ENCODE results near the gene NDST4. TPM values are rescaled to one million over a fixed set of nuclear protein-coding genes. Genes with fewer than 3 reads are reported as not detected.

Gene NDST4
- total and polyA plus RNA-seq, 2 donors, result 0.04 to 1.0 TPM

GRCh38 chr4:114860786-114861185 is 252.6 kb downstream of the NDST4 start:
- WGBS, result 78% methylated on average over 1 of the region's 1 CpG
- H3K36me3 ChIP-seq (ENCODE audit: insufficient read depth), result no peaks in the 10 kb centered on the region
- no peak overlapping the region for H3K4me3 ChIP-seq (ENCODE audit: low read depth, low read length)
- no peaks in the 10 kb centered on the region for H3K4me1 ChIP-seq (ENCODE audit: insufficient read depth)
- H3K27ac ChIP-seq (ENCODE audit: low read depth), result no peak overlapping the region
- no peak for DNase-seq (ENCODE audit: extremely low spot score)

- H3K36me3 ChIP-seq (ENCODE audit: insufficient read depth), result no peaks in the 10 kb centered on the region
- no peak for DNase-seq (ENCODE audit: extremely low spot score)
- no peak overlapping the region for H3K27ac ChIP-seq (ENCODE audit: low read depth)
- no peak overlapping the region for H3K4me3 ChIP-seq (ENCODE audit: low read depth, low read length)
- WGBS, result 70% methylated on average over 1 of the region's 1 CpG
- H3K4me1 ChIP-seq (ENCODE audit: insufficient read depth), result no peaks in the 10 kb centered on the region
These were observed 255.6 kb downstream of the NDST4 start for GRCh38 chr4:114857831-114858230.

GRCh38 chr4:114839986-114840385 is 273.4 kb downstream of the NDST4 start:
- WGBS, result 51% methylated on average over 1 of the region's 1 CpG
- Histone ChIP-seq H3K36me3 (ENCODE audit: insufficient read depth) (no peaks in the 10 kb centered on the region), H3K4me1 (ENCODE audit: insufficient read depth) (no peaks in the 10 kb centered on the region), H3K27ac (ENCODE audit: low read depth) (no peak overlapping the region), H3K4me3 (ENCODE audit: low read depth, low read length) (no peak overlapping the region)
- no peak for DNase-seq (ENCODE audit: extremely low spot score)

- Histone ChIP-seq H3K4me3 (ENCODE audit: low read depth, low read length) (no peak overlapping the region), H3K4me1 (ENCODE audit: insufficient read depth) (no peaks in the 10 kb centered on the region)
- 82% methylated on average over 2 of the region's 2 CpGs for WGBS
These were observed 282.8 kb downstream of the NDST4 start for GRCh38 chr4:114830628-114831027.

GRCh38 chr4:114827651-114828050 is 285.8 kb downstream of the NDST4 start:
- 60% methylated on average over 5 of the region's 5 CpGs for WGBS
- Histone ChIP-seq H3K27ac (ENCODE audit: low read depth) (no peak overlapping the region), H3K4me3 (ENCODE audit: low read depth, low read length) (no peak overlapping the region), H3K4me1 (ENCODE audit: insufficient read depth) (no peaks in the 10 kb centered on the region), H3K36me3 (ENCODE audit: insufficient read depth) (no peaks in the 10 kb centered on the region)
- DNase-seq (ENCODE audit: extremely low spot score), result no peak

More at GRCh38 chr4:114830628-114831027, 282.8 kb downstream of the NDST4 start:
- Histone ChIP-seq H3K36me3 (ENCODE audit: insufficient read depth) (no peaks in the 10 kb centered on the region), H3K27ac (ENCODE audit: low read depth) (no peak overlapping the region)
- DNase-seq (ENCODE audit: extremely low spot score), result no peak

GRCh38 chr4:114815760-114816159 is 297.7 kb downstream of the NDST4 start:
- no peak overlapping the region for H3K27ac ChIP-seq (ENCODE audit: low read depth)
- WGBS, result 93% methylated on average over 1 of the region's 1 CpG

GRCh38 chr4:114813961-114814360 is 299.5 kb downstream of the NDST4 start:
- Histone ChIP-seq H3K36me3 (ENCODE audit: insufficient read depth) (no peaks in the 10 kb centered on the region), H3K4me3 (ENCODE audit: low read depth, low read length) (no peak overlapping the region), H3K27ac (ENCODE audit: low read depth) (no peak overlapping the region), H3K4me1 (ENCODE audit: insufficient read depth) (no peaks in the 10 kb centered on the region)
- WGBS, result 87% methylated on average over 1 of the region's 1 CpG
- DNase-seq (ENCODE audit: extremely low spot score), result no peak

More at GRCh38 chr4:114815760-114816159, 297.7 kb downstream of the NDST4 start:
- H3K4me3 ChIP-seq (ENCODE audit: low read depth, low read length), result no peak overlapping the region
- no peaks in the 10 kb centered on the region for H3K4me1 ChIP-seq (ENCODE audit: insufficient read depth)
- no peak for DNase-seq (ENCODE audit: extremely low spot score)
- H3K36me3 ChIP-seq (ENCODE audit: insufficient read depth), result no peaks in the 10 kb centered on the region

GRCh38 chr4:114811564-114812301 is 301.7 kb downstream of the NDST4 start:
- H3K4me1 ChIP-seq (ENCODE audit: insufficient read depth), result no peaks in the 10 kb centered on the region
- no peaks in the 10 kb centered on the region for H3K36me3 ChIP-seq (ENCODE audit: insufficient read depth)
- WGBS, result 38% methylated on average over 4 of the region's 4 CpGs
- no peak overlapping the region for H3K27ac ChIP-seq (ENCODE audit: low read depth)
- no peak overlapping the region for H3K4me3 ChIP-seq (ENCODE audit: low read depth, low read length)
- DNase-seq (ENCODE audit: extremely low spot score), result peak; percentile 74

GRCh38 chr4:114807759-114808404 is 305.5 kb downstream of the NDST4 start:
- Histone ChIP-seq H3K27ac (ENCODE audit: low read depth) (no peak overlapping the region), H3K4me1 (ENCODE audit: insufficient read depth) (no peaks in the 10 kb centered on the region), H3K36me3 (ENCODE audit: insufficient read depth) (no peaks in the 10 kb centered on the region), H3K4me3 (ENCODE audit: low read depth, low read length) (no peak overlapping the region)
- no peak for DNase-seq (ENCODE audit: extremely low spot score)
- WGBS, result 54% methylated on average over 14 of the region's 14 CpGs

- Histone ChIP-seq H3K4me3 (ENCODE audit: low read depth, low read length) (no peak overlapping the region), H3K36me3 (ENCODE audit: insufficient read depth) (no peaks in the 10 kb centered on the region), H3K4me1 (ENCODE audit: insufficient read depth) (no peaks in the 10 kb centered on the region), H3K27ac (ENCODE audit: low read depth) (no peak overlapping the region)
- WGBS, result 93% methylated on average over 8 of the region's 8 CpGs
- DNase-seq (ENCODE audit: extremely low spot score), result no peak
These were observed 306.1 kb downstream of the NDST4 start for GRCh38 chr4:114807357-114807756.

- H3K27ac ChIP-seq (ENCODE audit: low read depth), result no peak overlapping the region
- DNase-seq (ENCODE audit: extremely low spot score), result no peak
- no peak overlapping the region for H3K4me3 ChIP-seq (ENCODE audit: low read depth, low read length)
- 83% methylated on average over 5 of the region's 5 CpGs for WGBS
- H3K4me1 ChIP-seq (ENCODE audit: insufficient read depth), result no peaks in the 10 kb centered on the region
- no peaks in the 10 kb centered on the region for H3K36me3 ChIP-seq (ENCODE audit: insufficient read depth)
These were observed 321.4 kb downstream of the NDST4 start for GRCh38 chr4:114791976-114792375.

- H3K27ac ChIP-seq (ENCODE audit: low read depth), result no peak overlapping the region
- no peaks in the 10 kb centered on the region for H3K36me3 ChIP-seq (ENCODE audit: insufficient read depth)
- no peak for DNase-seq (ENCODE audit: extremely low spot score)
- no peaks in the 10 kb centered on the region for H3K4me1 ChIP-seq (ENCODE audit: insufficient read depth)
- H3K4me3 ChIP-seq (ENCODE audit: low read depth, low read length), result no peak overlapping the region
These were observed 327.9 kb downstream of the NDST4 start for GRCh38 chr4:114785570-114785969.

GRCh38 chr4:114783215-114783595 is 330.2 kb downstream of the NDST4 start:
- H3K4me3 ChIP-seq (ENCODE audit: low read depth, low read length), result no peak overlapping the region
- H3K27ac ChIP-seq (ENCODE audit: low read depth), result no peak overlapping the region
- H3K4me1 ChIP-seq (ENCODE audit: insufficient read depth), result no peaks in the 10 kb centered on the region
- no peaks in the 10 kb centered on the region for H3K36me3 ChIP-seq (ENCODE audit: insufficient read depth)
- DNase-seq (ENCODE audit: extremely low spot score), result no peak
- 56% methylated on average over 3 of the region's 3 CpGs for WGBS

- H3K27ac ChIP-seq (ENCODE audit: low read depth), result no peak overlapping the region
- no peaks in the 10 kb centered on the region for H3K4me1 ChIP-seq (ENCODE audit: insufficient read depth)
- H3K4me3 ChIP-seq (ENCODE audit: low read depth, low read length), result no peak overlapping the region
- H3K36me3 ChIP-seq (ENCODE audit: insufficient read depth), result no peaks in the 10 kb centered on the region
- 73% methylated on average over 6 of the region's 6 CpGs for WGBS
- no peak for DNase-seq (ENCODE audit: extremely low spot score)
These were observed 330.8 kb downstream of the NDST4 start for GRCh38 chr4:114782415-114783214.

All from urinary bladder (tissue), 4 donors.